Measurements from ENCODE around the gene TIAL1.

- no peak for TF ChIP-seq CTCF (IDR thresholded peaks at IDR 0.05)
- no peak for TF ChIP-seq POLR2A (IDR thresholded peaks at IDR 0.05)
- TF ChIP-seq POLR2AphosphoS5 (IDR thresholded peaks at IDR 0.05) = no peak
Observed at GRCh38 chr10:119634219-119634544, 37.4 kb upstream of the TIAL1 start.
